GM13977 (cell line): Measurements from ENCODE around the gene RARB.

Source experiments
- DNase-seq: peaks from one replicate; pipeline ENCODE4 v3.0.0; 2012; ENCODE audit warnings: low spot score
- in situ Hi-C: fragments of 300-500 bp; cut with MboI; formaldehyde crosslinking; loops from one replicate; pipeline ENCODE4 v1.12.0; 2022; ENCODE audit warnings: low sequenced_read_pairs, low pct_unique_long_range_greater_than_20kb, mixed read lengths, inconsistent platforms; ENCODE audit not compliant: unreplicated experiment
- TF ChIP-seq, protein P1 (sequence below): IDR thresholded peaks from 2 replicates; pipeline ENCODE4 v1.5.1; 2012; ENCODE audit warnings: mild to moderate bottlenecking, control low read depth; ENCODE audit not compliant: insufficient read depth; ENCODE audit errors: extremely low read depth, missing control alignments

Gene RARB

GRCh38 chr3:25564075-25564474 lies 136.0 kb downstream of the RARB start:
- TF ChIP-seq, protein P1, sequence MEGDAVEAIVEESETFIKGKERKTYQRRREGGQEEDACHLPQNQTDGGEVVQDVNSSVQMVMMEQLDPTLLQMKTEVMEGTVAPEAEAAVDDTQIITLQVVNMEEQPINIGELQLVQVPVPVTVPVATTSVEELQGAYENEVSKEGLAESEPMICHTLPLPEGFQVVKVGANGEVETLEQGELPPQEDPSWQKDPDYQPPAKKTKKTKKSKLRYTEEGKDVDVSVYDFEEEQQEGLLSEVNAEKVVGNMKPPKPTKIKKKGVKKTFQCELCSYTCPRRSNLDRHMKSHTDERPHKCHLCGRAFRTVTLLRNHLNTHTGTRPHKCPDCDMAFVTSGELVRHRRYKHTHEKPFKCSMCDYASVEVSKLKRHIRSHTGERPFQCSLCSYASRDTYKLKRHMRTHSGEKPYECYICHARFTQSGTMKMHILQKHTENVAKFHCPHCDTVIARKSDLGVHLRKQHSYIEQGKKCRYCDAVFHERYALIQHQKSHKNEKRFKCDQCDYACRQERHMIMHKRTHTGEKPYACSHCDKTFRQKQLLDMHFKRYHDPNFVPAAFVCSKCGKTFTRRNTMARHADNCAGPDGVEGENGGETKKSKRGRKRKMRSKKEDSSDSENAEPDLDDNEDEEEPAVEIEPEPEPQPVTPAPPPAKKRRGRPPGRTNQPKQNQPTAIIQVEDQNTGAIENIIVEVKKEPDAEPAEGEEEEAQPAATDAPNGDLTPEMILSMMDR: no peak
- in situ Hi-C loops: no loop called here
- DNase-seq: no peak

GRCh38 chr3:25565807-25566206 lies 137.7 kb downstream of the RARB start:
- DNase-seq: no peak
- in situ Hi-C loops: no loop called here
- TF ChIP-seq, protein P1: no peak

- TF ChIP-seq, protein P1: no peak
- DNase-seq: no peak
- in situ Hi-C loops: no loop called here
Observed at GRCh38 chr3:25566358-25566920, 138.4 kb downstream of the RARB start.

DNA sequence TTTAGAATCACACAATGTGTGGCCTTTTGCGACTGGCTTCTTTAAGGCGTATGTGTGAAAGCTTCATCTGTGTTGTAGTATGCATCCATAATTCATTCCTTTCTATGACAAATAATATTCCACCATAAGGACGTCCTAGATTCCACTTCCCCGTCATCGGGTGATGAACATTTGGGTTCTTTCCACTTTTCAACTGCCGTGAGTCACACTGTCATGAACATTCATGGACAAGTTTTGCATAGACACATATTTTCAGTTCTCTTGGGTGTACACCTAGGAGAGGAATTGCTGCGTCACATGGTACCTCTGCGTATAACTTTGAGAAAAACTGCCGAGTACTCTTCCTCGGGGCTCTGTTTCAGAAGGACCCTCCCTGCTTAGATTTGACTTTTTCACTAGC lies 139.3 kb downstream of the RARB start:
- TF ChIP-seq, protein P1: no peak
- in situ Hi-C loops: no loop called here
- no peak for DNase-seq

DNA sequence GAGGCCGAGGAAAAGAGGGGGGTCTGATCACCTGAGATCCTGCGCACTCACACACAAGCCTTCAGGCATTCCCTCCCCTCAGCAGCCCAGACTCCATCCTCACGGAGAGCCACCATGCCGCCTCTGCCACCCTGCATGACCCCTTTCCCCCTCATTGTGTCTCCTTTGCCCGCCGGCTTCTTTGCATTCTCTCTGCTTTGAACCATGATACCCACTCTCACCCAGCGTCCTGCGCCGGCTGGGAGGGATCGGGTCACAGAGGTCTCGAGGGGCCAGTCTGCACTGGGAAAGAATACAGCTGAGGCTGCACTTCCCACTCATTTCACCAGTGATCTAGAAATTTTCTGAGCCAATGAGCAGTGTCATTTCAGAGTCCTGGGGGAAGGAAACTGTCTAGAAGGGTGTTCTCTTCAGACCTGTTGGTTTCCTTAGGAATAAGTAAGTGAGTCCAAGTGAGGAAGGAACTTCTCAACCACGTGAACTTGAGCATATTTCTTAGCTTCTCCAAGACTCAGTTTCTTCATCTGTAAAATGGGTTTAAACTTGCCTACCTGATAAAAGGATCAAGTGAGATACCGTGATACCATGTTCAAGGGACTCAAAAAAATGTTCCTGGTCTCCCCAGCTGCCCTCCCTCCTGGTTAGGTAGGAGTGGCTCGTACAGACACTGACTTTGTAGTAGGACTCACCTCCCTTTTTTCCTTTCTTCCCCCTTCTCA lies 139.9 kb downstream of the RARB start:
- TF ChIP-seq, protein P1: no peak
- in situ Hi-C loops: no loop called here

DNA sequence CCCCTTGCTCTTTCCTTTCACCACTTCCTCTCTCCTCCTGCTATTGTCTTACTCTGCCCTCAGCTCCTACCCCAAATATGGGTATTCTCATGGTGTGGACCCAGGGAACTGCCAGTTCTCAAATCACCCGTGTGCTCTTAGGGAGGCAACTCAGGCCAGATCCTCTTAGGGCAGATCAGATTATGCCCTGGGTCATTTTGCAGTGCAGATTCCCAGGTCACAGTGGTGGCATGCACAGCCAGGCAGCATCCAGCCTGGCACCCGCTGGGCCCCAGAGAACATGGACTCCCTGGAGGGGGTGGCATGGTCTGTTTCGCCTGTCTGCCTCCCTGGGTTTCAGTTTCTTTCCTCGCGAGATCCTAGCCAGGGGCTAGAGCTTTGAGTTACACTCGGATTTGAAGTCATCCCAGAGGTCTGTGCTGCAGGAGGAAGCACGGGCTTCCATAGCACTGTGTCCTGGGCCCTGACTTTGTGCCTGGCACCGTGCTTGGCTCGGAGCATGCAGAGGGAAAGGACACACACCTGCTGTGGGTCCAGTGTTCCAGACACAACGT lies 140.5 kb downstream of the RARB start:
- in situ Hi-C loops: no loop called here
- no peak for DNase-seq
- TF ChIP-seq, protein P1: no peak

More for the DNA sequence above, 139.9 kb downstream of the RARB start:
- DNase-seq: no peak
